Endothelial cell of umbilical vein (primary cell): Measurements from ENCODE around the gene HAP1. TPM values are rescaled to one million over a fixed set of nuclear protein-coding genes. Genes with fewer than 3 reads are reported as not detected.

ENCODE experiments used
- BruUV-seq: library from RNA; stranded (reverse); fragments of 400-500 nt; replicated peaks from 2 replicates; lab custom pipeline; 2021; lab: Mats Ljungman, UMichigan
- CTCF ChIA-PET: fragments of 300-600, 350-600 bp; sonication (Branson Sonifier 250); formaldehyde crosslinking; loops from one replicate; lab custom pipeline; 2021; ENCODE audit warnings: antibody characterized with exemption, inconsistent platforms; lab: Charles Lee
- POLR2A ChIA-PET: fragments of 300-600, 350-600 bp; sonication (Branson Sonifier 250); formaldehyde crosslinking; loops from one replicate; lab custom pipeline; 2021; ENCODE audit warnings: antibody characterized with exemption, inconsistent platforms; lab: Charles Lee
- DNase-seq: peaks from one replicate; pipeline ENCODE4 v3.0.0-alpha.2; 2011; ENCODE audit warnings: low read depth, low spot score
- FAIRE-seq: peaks from 2 replicates; lab custom pipeline; 2011; peaks lifted over from hg19 to GRCh38; lab: Jason Lieb, UNC
- H2AFZ ChIP-seq: 2 replicates; pipeline ENCODE4 v1.6.0; 2012; ENCODE audit warnings: low read depth, low read length, control low read depth, inconsistent platforms
- H3K27ac ChIP-seq: 2 replicates; pipeline ENCODE4 v1.5.1; 2011; ENCODE audit warnings: low read depth, mild to moderate bottlenecking, control low read depth, low read length, moderate library complexity; ENCODE audit not compliant: insufficient read depth
- H3K27me3 ChIP-seq, 2 experiments: 2 replicates each; pipeline versions ENCODE4 v1.6.0 to v1.6.1; 2011; ENCODE audit warnings: low read length in 2 of 2, mixed read lengths in 1 of 2; ENCODE audit not compliant: control insufficient read depth in 2 of 2, insufficient read depth in 2 of 2
- H3K36me3 ChIP-seq, 2 experiments: 2 replicates in 1 of 2; 3 replicates in 1 of 2; pipeline ENCODE4 v1.5.1; 2011; ENCODE audit warnings: low read length in 2 of 2, mild to moderate bottlenecking in 1 of 2, moderate library complexity in 1 of 2; ENCODE audit not compliant: control insufficient read depth in 2 of 2, insufficient read depth in 2 of 2; ENCODE audit errors: extremely low read depth in 1 of 2
- H3K4me1 ChIP-seq: 3 replicates; pipeline ENCODE4 v1.5.1; 2011; ENCODE audit warnings: mild to moderate bottlenecking, low read length; ENCODE audit not compliant: control insufficient read depth, insufficient read depth; ENCODE audit errors: extremely low read depth
- H3K4me2 ChIP-seq: 2 replicates; pipeline ENCODE4 v1.6.1; 2011; ENCODE audit warnings: low read length, control low read depth, mixed read lengths; ENCODE audit not compliant: insufficient read depth
- H3K4me3 ChIP-seq, 3 experiments: fragments of 200-600 bp in 1 of 3; sonication (generic), shearing (Covaris generic) in 1 of 3; replicated peaks in 1 of 3; 2 replicates each; pipeline ENCODE4 v1.5.1; 2011 to 2016; ENCODE audit warnings: control low read depth in 3 of 3, low read length in 3 of 3, mild to moderate bottlenecking in 2 of 3, inconsistent platforms in 1 of 3, low read depth in 1 of 3, moderate library complexity in 1 of 3; ENCODE audit not compliant: insufficient read depth in 1 of 3
- H3K79me2 ChIP-seq: 2 replicates; pipeline ENCODE4 v1.6.0; 2012; ENCODE audit warnings: low read length, inconsistent platforms; ENCODE audit not compliant: control insufficient read depth, insufficient read depth
- H3K9ac ChIP-seq: replicated peaks from 2 replicates; pipeline ENCODE3; 2011; ENCODE audit warnings: low read length, control low read depth; ENCODE audit not compliant: insufficient read depth; ENCODE audit errors: extremely low read depth
- H3K9me1 ChIP-seq: replicated peaks from 3 replicates; pipeline ENCODE4 v1.6.0; 2011; ENCODE audit warnings: mild to moderate bottlenecking, low read length; ENCODE audit not compliant: control insufficient read depth, insufficient read depth; ENCODE audit errors: extremely low read depth
- H3K9me3 ChIP-seq: replicated peaks from 2 replicates; pipeline ENCODE4 v1.5.1; 2012; ENCODE audit warnings: low read length, inconsistent platforms; ENCODE audit not compliant: control insufficient read depth, insufficient read depth
- H4K20me1 ChIP-seq: replicated peaks from 2 replicates; pipeline ENCODE3; 2011; ENCODE audit warnings: mild to moderate bottlenecking, low read length; ENCODE audit not compliant: control insufficient read depth, insufficient read depth; ENCODE audit errors: extremely low read depth
- EZH2 ChIP-seq: IDR thresholded peaks from 2 replicates; pipeline ENCODE4 v1.6.1; 2012; ENCODE audit warnings: borderline replicate concordance, low read depth, mild to moderate bottlenecking, moderate library complexity, low read length, inconsistent platforms; ENCODE audit not compliant: severe bottlenecking
- FOS ChIP-seq: IDR thresholded peaks from 2 replicates; pipeline ENCODE4 v1.6.1; 2011; ENCODE audit warnings: mild to moderate bottlenecking, low read length, moderate library complexity, borderline replicate concordance; ENCODE audit not compliant: insufficient read depth
- GATA2 ChIP-seq: IDR thresholded peaks from 2 replicates; pipeline ENCODE4 v1.7.0; 2011; ENCODE audit warnings: low read depth, mild to moderate bottlenecking, moderate library complexity, mixed read lengths, low read length; ENCODE audit not compliant: insufficient read length, insufficient read depth
- JUN ChIP-seq: IDR thresholded peaks from 2 replicates; pipeline ENCODE4 v1.6.1; 2011; ENCODE audit warnings: borderline replicate concordance, low read depth; ENCODE audit not compliant: insufficient read length, insufficient read depth
- MYC ChIP-seq: IDR thresholded peaks from one replicate; pipeline ENCODE4 v1.6.1; 2011; ENCODE audit warnings: mild to moderate bottlenecking, low read depth, low read length
- POLR2A ChIP-seq: IDR thresholded peaks from 2 replicates; pipeline ENCODE4 v1.6.1; 2012; ENCODE audit warnings: low read depth, mild to moderate bottlenecking, control low read depth, low read length
- POLR2AphosphoS5 ChIP-seq: IDR thresholded peaks from 2 replicates; pipeline ENCODE4 v1.6.1; 2012; ENCODE audit warnings: low read depth, mild to moderate bottlenecking, control low read depth, low read length, moderate library complexity; ENCODE audit not compliant: insufficient read depth
- dilution Hi-C: fragments of 300-500 bp; cut with MboI; formaldehyde crosslinking; loops from one replicate; pipeline ENCODE4 v1.15.0; 2019; ENCODE audit warnings: low sequenced_read_pairs; ENCODE audit not compliant: extremely low pct_ligation_motif_present
- intact Hi-C: fragments of 100-400 bp; cut with micrococcal nuclease; formaldehyde crosslinking; loops from one replicate; pipeline ENCODE4 v1.10.0; 2022
- polyA plus RNA-seq, 4 experiments: library from polyadenylated mRNA; depleted of rRNA in 3 of 4; stranded (reverse) in 3 of 4; unstranded in 1 of 4; fragments of >200 nt; gene quantifications; 2 replicates each; pipeline versions ENCODE4 v1.2.1 to v1.2.3, GENCODE V29; 2011 to 2012; ENCODE audit warnings: missing spikeins in 1 of 4
- total RNA-seq: library from RNA; stranded (reverse); gene quantifications from 2 replicates; pipeline ENCODE4 v1.2.3, GENCODE V29; 2021
- TF ChIP-seq, protein P1 (sequence below): IDR thresholded peaks from 2 replicates; pipeline ENCODE4 v1.6.1; 2011; ENCODE audit not compliant: insufficient read depth, insufficient read length
- TF ChIP-seq, protein P2 (sequence below), 2 donors: IDR thresholded peaks; 1 replicate in 1 of 2; 2 replicates in 1 of 2; pipeline ENCODE4 v1.5.1; 2011; ENCODE audit warnings: low read length in 2 of 2, mild to moderate bottlenecking in 2 of 2, moderate library complexity in 2 of 2, control low read depth in 1 of 2, inconsistent platforms in 1 of 2, low read depth in 1 of 2; ENCODE audit not compliant: insufficient read depth in 1 of 2; ENCODE audit errors: extremely low read depth in 1 of 2

The HAP1 gene
- total and polyA plus RNA-seq, 2 donors (not counting 3 experiments of a cell fraction or from before 2014, with no cell fraction given): 0.07 to 0.24 TPM

DNA sequence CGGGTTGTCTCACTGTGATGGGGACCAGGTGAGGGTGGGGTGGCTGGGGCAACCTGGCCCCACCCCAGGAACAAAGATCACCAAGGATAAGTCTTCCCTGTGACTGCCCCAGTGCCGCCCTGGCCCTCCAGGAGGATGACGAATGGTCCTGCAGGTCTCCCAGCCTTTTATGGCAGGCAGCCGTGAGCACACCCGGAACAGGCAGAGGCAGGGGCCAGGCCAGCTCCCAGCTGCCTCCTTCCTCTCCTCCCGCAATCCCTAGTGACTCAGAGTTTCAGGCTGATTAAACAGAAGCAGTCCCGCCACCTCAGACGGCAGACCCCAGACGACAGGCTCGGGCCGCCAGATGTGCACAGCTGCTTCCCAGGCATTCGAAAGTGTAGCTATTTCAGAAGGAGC, 38.7 kb upstream of the HAP1 start:
- no peaks in the 10 kb centered on the region for H4K20me1 ChIP-seq
- no TSS peak for BruUV-seq
- H3K27me3 ChIP-seq: no peaks in the 10 kb centered on the region
- intact Hi-C loops: loop anchor here (1.0 to 2.0 kb wide), 3 partner anchors 14 to 35 kb away; partner anchors contain the start of gene JUP
- peaks cover 45% of the 10 kb centered on the region for H3K4me1 ChIP-seq
- peak overlapping the region; percentile 25 for H3K9ac ChIP-seq
- H3K79me2 ChIP-seq: no peaks in the 10 kb centered on the region
- ChIA-PET POLR2A (interaction anchor here (0.9 to 3.4 kb wide), 2 partner anchors 13 to 21 kb away, joined by 3 to 31 read pairs; partner anchors contain the start of gene JUP), CTCF (interaction anchor here (0.9 to 7.7 kb wide), 7 partner anchors 12 to 92 kb away, joined by 3 to 169 read pairs (median 4); partner anchors contain the start of genes JUP and KLHL11)
- H3K4me2 ChIP-seq: no peak overlapping the region
- DNase-seq (peak; percentile 91), FAIRE-seq (peak; percentile 97)
- H3K4me3 ChIP-seq: no peak overlapping the region
- no peaks in the 10 kb centered on the region for H3K9me3 ChIP-seq
- no peak for TF ChIP-seq GATA2
- peak; percentile 74 for TF ChIP-seq FOS
- peak; percentile 71 for TF ChIP-seq POLR2AphosphoS5
- TF ChIP-seq MYC: peak; percentile 1
- H3K27ac ChIP-seq: peak overlapping the region; percentile 83
- no peak overlapping the region for H2AFZ ChIP-seq
- H3K36me3 ChIP-seq: peaks cover 8 to 46% of the 10 kb centered on the region in 2 experiments
- dilution Hi-C loops: no loop called here
- H3K9me1 ChIP-seq: no peaks in the 10 kb centered on the region

DNA sequence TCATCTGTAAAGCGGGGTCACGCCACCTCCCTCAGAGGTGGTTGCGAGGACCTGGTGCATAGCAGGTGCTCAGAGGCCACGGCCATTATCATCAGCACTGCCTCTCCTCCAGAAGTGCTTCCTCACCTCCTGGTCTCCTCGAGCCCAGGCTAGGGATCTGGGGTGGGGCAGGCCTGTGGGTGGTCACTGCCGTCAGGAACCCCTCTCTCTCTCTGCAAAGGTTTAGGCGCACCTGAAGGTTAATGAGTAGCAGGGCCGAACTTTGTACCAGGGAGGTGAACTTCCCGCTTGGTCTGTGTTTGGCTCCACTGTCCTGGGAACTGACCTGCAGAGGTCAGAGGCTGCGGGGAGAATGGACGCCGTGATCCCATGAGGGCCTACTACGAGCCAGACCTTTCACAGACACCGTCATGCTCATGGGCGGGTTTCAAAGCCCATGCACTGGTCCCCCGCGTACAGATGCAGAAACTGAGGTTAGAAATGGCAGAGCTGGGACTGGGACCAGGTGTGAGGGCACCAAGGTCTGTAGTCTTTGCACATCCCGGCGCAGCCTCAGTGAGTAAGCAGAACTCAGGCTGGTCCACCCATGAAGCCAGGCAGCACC, 38.2 kb upstream of the HAP1 start:
- Histone ChIP-seq H3K27ac (peak overlapping the region; percentile 81), H3K79me2 (no peaks in the 10 kb centered on the region), H2AFZ (no peak overlapping the region), H3K9me3 (no peaks in the 10 kb centered on the region), H3K27me3 (no peaks in the 10 kb centered on the region), H3K4me2 (no peak overlapping the region), H3K9me1 (no peaks in the 10 kb centered on the region), H3K4me3 (no peak overlapping the region), H3K4me1 (peaks cover 41% of the 10 kb centered on the region), H4K20me1 (no peaks in the 10 kb centered on the region), H3K36me3 (peaks cover 8 to 48% of the 10 kb centered on the region in 2 experiments), H3K9ac (peak overlapping the region; percentile 25)
- POLR2A ChIA-PET: interaction anchor here (0.9 to 3.4 kb wide), 2 partner anchors 13 to 22 kb away, joined by 3 to 31 read pairs; partner anchors contain the start of gene JUP
- TSS peak; percentile 6 for BruUV-seq
- dilution Hi-C loops (no loop called here), intact Hi-C loops (loop anchor here (1.0 to 2.0 kb wide), 3 partner anchors 14 to 34 kb away; partner anchors contain the start of gene JUP)
- FAIRE-seq (no peak), DNase-seq (no peak)
- TF ChIP-seq JUN (no peak), EZH2 (no peak), POLR2A (no peak), GATA2 (no peak), POLR2AphosphoS5 (no peak), FOS (no peak), MYC (no peak)
- TF ChIP-seq, protein P1, sequence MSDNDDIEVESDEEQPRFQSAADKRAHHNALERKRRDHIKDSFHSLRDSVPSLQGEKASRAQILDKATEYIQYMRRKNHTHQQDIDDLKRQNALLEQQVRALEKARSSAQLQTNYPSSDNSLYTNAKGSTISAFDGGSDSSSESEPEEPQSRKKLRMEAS: no peak
- TF ChIP-seq, protein P2, sequence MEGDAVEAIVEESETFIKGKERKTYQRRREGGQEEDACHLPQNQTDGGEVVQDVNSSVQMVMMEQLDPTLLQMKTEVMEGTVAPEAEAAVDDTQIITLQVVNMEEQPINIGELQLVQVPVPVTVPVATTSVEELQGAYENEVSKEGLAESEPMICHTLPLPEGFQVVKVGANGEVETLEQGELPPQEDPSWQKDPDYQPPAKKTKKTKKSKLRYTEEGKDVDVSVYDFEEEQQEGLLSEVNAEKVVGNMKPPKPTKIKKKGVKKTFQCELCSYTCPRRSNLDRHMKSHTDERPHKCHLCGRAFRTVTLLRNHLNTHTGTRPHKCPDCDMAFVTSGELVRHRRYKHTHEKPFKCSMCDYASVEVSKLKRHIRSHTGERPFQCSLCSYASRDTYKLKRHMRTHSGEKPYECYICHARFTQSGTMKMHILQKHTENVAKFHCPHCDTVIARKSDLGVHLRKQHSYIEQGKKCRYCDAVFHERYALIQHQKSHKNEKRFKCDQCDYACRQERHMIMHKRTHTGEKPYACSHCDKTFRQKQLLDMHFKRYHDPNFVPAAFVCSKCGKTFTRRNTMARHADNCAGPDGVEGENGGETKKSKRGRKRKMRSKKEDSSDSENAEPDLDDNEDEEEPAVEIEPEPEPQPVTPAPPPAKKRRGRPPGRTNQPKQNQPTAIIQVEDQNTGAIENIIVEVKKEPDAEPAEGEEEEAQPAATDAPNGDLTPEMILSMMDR (IDR thresholded peaks at IDR 0.05; ENCODE audit: extremely low read depth in 1 of 2, insufficient read depth in 1 of 2, low read depth in 1 of 2, low read length in 2 of 2): no peak
- CTCF ChIA-PET: interaction anchor here (0.9 to 7.7 kb wide), 6 partner anchors 13 to 92 kb away, joined by 3 to 169 read pairs (median 4); partner anchors contain the start of genes JUP and KLHL11
